Posterior vena cava (tissue), 2 donors: ENCODE results near the gene SPDYE3. TPM values are rescaled to one million over a fixed set of nuclear protein-coding genes. Genes with fewer than 3 reads are reported as not detected.
"Not testable (repeated sequence)": the region's sequence is repeated elsewhere in the genome, so short reads cannot be mapped to it uniquely, and the experiment has no call there.

Experiments
- DNase-seq: peaks from one replicate; pipeline ENCODE4 v3.0.0-alpha.2; 2020; ENCODE audit warnings: low spot score
- intact Hi-C, 2 donors: fragments of 100-400 bp; cut with DNase I; formaldehyde crosslinking; loops; one replicate each; pipeline versions ENCODE4 v1.14.1 to v1.14.2; 2022 to 2023
- total RNA-seq, 2 donors: library from RNA; stranded (reverse); fragmentation: NEBNext Ultra II Directional; extraction: Animal tissue kit (Norgen Biotek cat#: 25700); gene quantifications; one replicate each; pipeline ENCODE4 v1.2.1, GENCODE V29; 2021
- donor health status: DM: yes; HTN: yes; CAD: no.
- donor health status: DM: yes; HTN: yes; CAD: no.

Gene SPDYE3
- total RNA-seq, 2 donors from 2014 or later: not detected

DNA sequence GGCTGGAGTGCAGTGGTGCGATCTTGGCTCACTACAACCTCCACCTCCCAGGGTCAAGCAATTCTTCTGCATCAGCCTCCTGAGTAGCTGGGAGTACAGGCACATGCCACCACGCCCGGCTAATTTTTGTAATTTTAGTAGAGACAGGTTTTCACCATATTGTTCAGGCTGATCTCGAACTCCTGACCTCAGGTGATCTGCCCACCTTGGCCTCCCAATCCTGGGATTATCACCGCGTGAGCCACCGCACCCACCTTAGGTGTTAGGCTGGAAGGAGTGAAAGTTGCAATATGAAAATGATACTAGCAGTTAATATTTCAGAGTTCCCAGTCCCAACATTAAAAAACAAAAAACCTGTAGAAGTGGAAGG, 58.5 kb downstream of the SPDYE3 start:
- DNase-seq, intact Hi-C loops: not testable (repeated sequence)

- intact Hi-C loops: no loop called here
- peak; percentile 66 for DNase-seq
Observed at GRCh38 chr7:100366411-100367250, 59.1 kb downstream of the SPDYE3 start.

DNA sequence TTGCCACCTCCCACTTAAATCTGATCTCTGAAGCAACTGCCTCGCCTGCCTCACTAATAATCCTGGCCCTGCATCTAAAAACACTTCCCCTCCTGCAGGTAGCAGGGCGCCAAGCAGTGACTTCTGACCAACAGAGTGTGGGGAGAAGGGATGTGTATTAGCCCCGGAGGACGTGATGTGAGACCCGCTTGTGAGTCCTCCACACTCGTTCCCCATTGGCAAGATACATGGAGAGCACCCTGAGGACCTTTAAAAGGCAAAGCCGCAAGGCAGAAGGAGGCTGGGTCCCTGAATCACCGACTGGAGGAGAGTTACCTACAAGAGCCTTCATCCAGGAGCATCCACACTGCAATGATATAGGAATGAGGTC, 59.7 kb downstream of the SPDYE3 start:
- intact Hi-C loops: no loop called here
- DNase-seq: peak; percentile 54

GRCh38 chr7:100367676-100368613, 60.4 kb downstream of the SPDYE3 start:
- intact Hi-C loops: no loop called here
- DNase-seq: peak; percentile 75

- intact Hi-C loops: no loop called here
- peak; percentile 92 for DNase-seq
Observed at GRCh38 chr7:100369105-100369504, 61.6 kb downstream of the SPDYE3 start.

GRCh38 chr7:100370303-100370702, 62.8 kb downstream of the SPDYE3 start:
- peak; percentile 26 for DNase-seq
- intact Hi-C loops: no loop called here

- intact Hi-C loops: no loop called here
- peak; percentile 22 for DNase-seq
Observed at GRCh38 chr7:100370746-100371145, 63.2 kb downstream of the SPDYE3 start.

GRCh38 chr7:100371561-100372171, 64.2 kb downstream of the SPDYE3 start:
- DNase-seq: peak; percentile 54

More at GRCh38 chr7:100371561-100372171, 64.2 kb downstream of the SPDYE3 start:
- intact Hi-C loops: no loop called here

Other genes with a start within 250 kb of the SPDYE3 start
- gene ZNF3, start 226.0 kb upstream of the SPDYE3 start, total RNA-seq: 10 to 100 TPM; 17.0 to 18.0 TPM
- gene COPS6, start 218.7 kb upstream of the SPDYE3 start, total RNA-seq: 10 to 100 TPM; 78.4 to 80.0 TPM
- 10 to 100 TPM; 21.6 to 21.7 TPM for gene MCM7, start 206.3 kb upstream of the SPDYE3 start, total RNA-seq
- gene AP4M1, start 206.1 kb upstream of the SPDYE3 start, total RNA-seq: 10 to 100 TPM; 11.6 to 15.5 TPM
- 10 to 100 TPM; 34.3 to 35.4 TPM for gene TAF6, start 188.3 kb upstream of the SPDYE3 start, total RNA-seq
- gene CNPY4, start 188.1 kb upstream of the SPDYE3 start, total RNA-seq: 10 to 100 TPM in 1 of 2 donors, 1 to 10 TPM in 1; 9.6 to 18.3 TPM
- gene MBLAC1, start 180.7 kb upstream of the SPDYE3 start, total RNA-seq: 1 to 10 TPM; 1.6 to 1.7 TPM
- 10 to 100 TPM; 72.6 to 91.6 TPM for gene LAMTOR4, start 158.8 kb upstream of the SPDYE3 start, total RNA-seq
- gene TRAPPC14, start 149.0 kb upstream of the SPDYE3 start, total RNA-seq: 10 to 100 TPM; 11.2 to 13.3 TPM
- gene GAL3ST4, start 139.1 kb upstream of the SPDYE3 start, total RNA-seq: 10 to 100 TPM in 1 of 2 donors, 1 to 10 TPM in 1; 6.2 to 11.2 TPM
- 1 to 10 TPM in 1 of 2 donors, under 1 TPM in 1; 0.81 to 1.2 TPM for gene GPC2, start 130.3 kb upstream of the SPDYE3 start, total RNA-seq
- 1 to 10 TPM in 1 of 2 donors, under 1 TPM in 1; 0.52 to 1.2 TPM for gene STAG3, start 129.8 kb upstream of the SPDYE3 start, total RNA-seq
- gene PVRIG, start 87.8 kb upstream of the SPDYE3 start, total RNA-seq: under 1 TPM; 0.42 to 0.67 TPM
- gene PILRB, start 50.4 kb downstream of the SPDYE3 start, total RNA-seq: 10 to 100 TPM; 17.7 to 32.5 TPM
- 10 to 100 TPM in 1 of 2 donors, 1 to 10 TPM in 1; 5.9 to 15.3 TPM for gene PILRA, start 65.8 kb downstream of the SPDYE3 start, total RNA-seq
- gene ZCWPW1, start 121.0 kb downstream of the SPDYE3 start, total RNA-seq: 1 to 10 TPM; 2.9 to 3.5 TPM
- 10 to 100 TPM; 19.8 to 21.8 TPM for gene MEPCE, start 122.1 kb downstream of the SPDYE3 start, total RNA-seq
- 10 to 100 TPM; 16.7 to 23.9 TPM for gene PPP1R35, start 128.8 kb downstream of the SPDYE3 start, total RNA-seq
- under 1 TPM in 1 of 2 donors, not detected in 1; 0.62 TPM for gene SPACDR, start 156.6 kb downstream of the SPDYE3 start, total RNA-seq
- gene TSC22D4, start 171.5 kb downstream of the SPDYE3 start, total RNA-seq: 10 to 100 TPM; 25.3 to 29.1 TPM
- 1 to 10 TPM in 1 of 2 donors, under 1 TPM in 1; 0.86 to 1.4 TPM for gene NYAP1, start 176.2 kb downstream of the SPDYE3 start, total RNA-seq
- gene AGFG2, start 231.5 kb downstream of the SPDYE3 start, total RNA-seq: 10 to 100 TPM; 18.8 to 20.4 TPM